ENCODE measurements around the gene CHCT1. TPM values are rescaled to one million over a fixed set of nuclear protein-coding genes. Genes with fewer than 3 reads are reported as not detected.
A peak's percentile ranks its signal among the peaks of the same experiment; 100 is the strongest.

The CHCT1 gene
- polyA plus RNA-seq, 1 donor (not counting 4 experiments of a cell fraction or from before 2014, with no cell fraction given): not detected

DNA sequence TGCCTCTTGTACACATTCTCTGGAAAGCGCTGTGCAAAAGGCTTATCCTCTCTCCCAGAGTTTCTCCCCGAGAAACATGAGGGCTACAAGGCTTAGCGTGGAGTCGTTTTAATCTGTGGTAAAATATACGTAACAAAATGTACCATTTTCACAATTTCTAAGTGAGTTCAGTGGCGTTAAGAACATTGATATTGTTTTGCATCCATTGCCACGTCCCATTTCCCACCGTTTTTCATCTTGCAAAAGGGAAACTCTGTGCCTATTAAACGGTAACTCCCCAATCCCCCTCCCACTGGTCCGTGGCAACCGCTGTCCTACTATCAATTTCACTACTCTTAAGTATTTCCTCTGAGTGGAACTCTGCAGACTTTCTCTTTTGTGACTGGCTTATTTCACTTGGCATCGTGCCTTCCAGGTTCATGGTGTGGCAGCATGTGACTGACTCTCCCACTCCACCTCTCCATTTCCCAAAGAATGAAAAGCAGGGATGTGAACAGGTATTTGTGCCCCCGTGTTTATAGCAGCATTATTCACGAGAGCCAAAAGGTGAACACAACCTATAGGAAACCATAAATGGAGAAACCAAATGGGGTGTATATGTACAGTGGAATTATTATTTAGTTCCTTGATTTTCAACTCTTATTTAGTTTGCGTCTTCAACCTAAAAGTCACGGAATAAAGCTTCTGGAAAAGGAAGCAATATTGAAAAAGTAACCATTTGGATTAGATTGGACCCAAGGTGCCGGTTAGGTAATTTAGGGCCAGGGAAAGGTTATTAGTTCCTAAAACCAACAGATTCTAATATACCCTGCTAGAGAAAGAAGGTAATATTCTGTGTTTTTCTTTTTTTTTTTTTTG is 29.2 kb upstream of the CHCT1 start:
- Histone ChIP-seq H4K20me1 (ENCODE audit: control insufficient read depth, extremely low read depth, insufficient read depth, low read length) (no peaks in the 10 kb centered on the region), H3K9ac (ENCODE audit: control insufficient read depth, extremely low read depth, insufficient read depth, low read length) (peak overlapping the region; percentile 99), H3K9me1 (ENCODE audit: control insufficient read depth, extremely low read depth, insufficient read depth, low read length) (no peaks in the 10 kb centered on the region), H3K4me1 (ENCODE audit: control insufficient read depth, extremely low read depth, insufficient read depth, low read length) (peaks cover 21% of the 10 kb centered on the region), H3K4me3 (ENCODE audit: control insufficient read depth in 2 of 3, extremely low read depth in 1 of 3, insufficient read depth in 2 of 3, low read depth in 1 of 3, low read length in 3 of 3) (peak overlapping the region; percentile 92 to 97 (median 94)), H2AFZ (ENCODE audit: control insufficient read depth, low read length) (peak overlapping the region; percentile 97), H3K4me2 (ENCODE audit: control insufficient read depth, extremely low read depth, insufficient read depth, low read depth, low read length) (peak overlapping the region; percentile 77), H3K36me3 (ENCODE audit: control insufficient read depth in 2 of 2, extremely low read depth in 1 of 2, insufficient read depth in 2 of 2, low read length in 2 of 2) (no peaks in the 10 kb centered on the region), H3K9me3 (ENCODE audit: control insufficient read depth, low read depth, low read length) (no peaks in the 10 kb centered on the region), H3K27me3 (ENCODE audit: control insufficient read depth, extremely low read depth, insufficient read depth, low read length) (no peaks in the 10 kb centered on the region), H3K27ac (ENCODE audit: control insufficient read depth, insufficient read depth, low read length) (peak overlapping the region; percentile 91), H3K79me2 (ENCODE audit: control insufficient read depth, insufficient read depth, low read length) (peaks cover 33% of the 10 kb centered on the region)
- DNase-seq (ENCODE audit: low read depth, low spot score) (no peak), FAIRE-seq (peak; percentile 43)
- dilution Hi-C loops (cut with MboI; ENCODE audit: extremely low pct_ligation_motif_present, low sequenced_read_pairs): no loop called here
- TF ChIP-seq EZH2 (IDR thresholded peaks at IDR 0.05; ENCODE audit: low read length): no peak

DNA sequence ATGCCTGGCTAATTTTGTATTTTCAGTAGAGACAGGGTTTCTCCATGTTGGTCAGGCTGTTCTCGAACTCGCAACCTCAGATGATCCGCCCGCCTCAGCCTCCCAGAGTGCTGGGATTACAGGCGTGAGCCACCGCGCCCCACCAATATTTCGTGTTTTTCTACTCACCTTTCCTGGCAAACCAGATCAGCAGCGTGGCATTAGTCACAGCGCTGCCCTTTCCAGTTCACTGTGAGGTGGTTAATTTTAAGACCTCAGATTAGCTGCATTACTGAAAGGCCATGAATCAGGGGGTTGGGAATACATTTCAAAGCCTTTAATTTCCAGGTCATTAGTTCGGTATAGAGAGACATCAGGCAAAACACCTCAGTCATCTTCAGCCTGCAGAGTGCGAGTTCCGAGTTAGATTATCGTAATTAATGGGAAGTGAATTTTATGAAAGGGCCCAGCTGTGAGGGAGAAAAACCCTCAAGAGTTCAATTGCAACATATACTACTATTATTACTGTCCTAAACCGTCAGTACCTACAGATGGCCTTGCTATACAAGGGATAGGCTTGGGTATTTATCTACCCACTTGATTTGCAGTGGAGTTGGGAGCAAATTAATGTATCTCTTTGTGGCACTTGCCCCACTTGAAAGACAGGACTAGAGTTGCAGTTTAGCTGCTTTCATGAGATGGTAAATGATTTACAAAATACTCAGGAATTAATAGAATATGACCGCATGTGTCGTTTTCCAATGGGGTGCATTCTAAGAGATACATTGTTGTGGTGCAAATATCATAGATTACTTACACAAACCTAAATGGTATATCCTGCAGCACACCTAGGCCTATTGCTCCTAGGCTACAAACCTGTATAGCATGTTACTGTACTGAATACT is 28.2 kb upstream of the CHCT1 start:
- H3K79me2 ChIP-seq (ENCODE audit: control insufficient read depth, insufficient read depth, low read length): peaks cover 22% of the 10 kb centered on the region
- no peaks in the 10 kb centered on the region for H4K20me1 ChIP-seq (ENCODE audit: control insufficient read depth, extremely low read depth, insufficient read depth, low read length)
- no peaks in the 10 kb centered on the region for H3K27me3 ChIP-seq (ENCODE audit: control insufficient read depth, extremely low read depth, insufficient read depth, low read length)
- no peaks in the 10 kb centered on the region for H3K9me1 ChIP-seq (ENCODE audit: control insufficient read depth, extremely low read depth, insufficient read depth, low read length)
- dilution Hi-C loops (cut with MboI; ENCODE audit: extremely low pct_ligation_motif_present, low sequenced_read_pairs): no loop called here
- no peak overlapping the region for H3K4me3 ChIP-seq (ENCODE audit: control insufficient read depth in 2 of 3, extremely low read depth in 1 of 3, insufficient read depth in 2 of 3, low read depth in 1 of 3, low read length in 3 of 3)
- no peak overlapping the region for H3K9ac ChIP-seq (ENCODE audit: control insufficient read depth, extremely low read depth, insufficient read depth, low read length)
- no peaks in the 10 kb centered on the region for H3K36me3 ChIP-seq (ENCODE audit: control insufficient read depth in 2 of 2, extremely low read depth in 1 of 2, insufficient read depth in 2 of 2, low read length in 2 of 2)
- H3K4me1 ChIP-seq (ENCODE audit: control insufficient read depth, extremely low read depth, insufficient read depth, low read length): peaks cover 15% of the 10 kb centered on the region
- H3K27ac ChIP-seq (ENCODE audit: control insufficient read depth, insufficient read depth, low read length): no peak overlapping the region
- H2AFZ ChIP-seq (ENCODE audit: control insufficient read depth, low read length): no peak overlapping the region
- TF ChIP-seq, protein P1, sequence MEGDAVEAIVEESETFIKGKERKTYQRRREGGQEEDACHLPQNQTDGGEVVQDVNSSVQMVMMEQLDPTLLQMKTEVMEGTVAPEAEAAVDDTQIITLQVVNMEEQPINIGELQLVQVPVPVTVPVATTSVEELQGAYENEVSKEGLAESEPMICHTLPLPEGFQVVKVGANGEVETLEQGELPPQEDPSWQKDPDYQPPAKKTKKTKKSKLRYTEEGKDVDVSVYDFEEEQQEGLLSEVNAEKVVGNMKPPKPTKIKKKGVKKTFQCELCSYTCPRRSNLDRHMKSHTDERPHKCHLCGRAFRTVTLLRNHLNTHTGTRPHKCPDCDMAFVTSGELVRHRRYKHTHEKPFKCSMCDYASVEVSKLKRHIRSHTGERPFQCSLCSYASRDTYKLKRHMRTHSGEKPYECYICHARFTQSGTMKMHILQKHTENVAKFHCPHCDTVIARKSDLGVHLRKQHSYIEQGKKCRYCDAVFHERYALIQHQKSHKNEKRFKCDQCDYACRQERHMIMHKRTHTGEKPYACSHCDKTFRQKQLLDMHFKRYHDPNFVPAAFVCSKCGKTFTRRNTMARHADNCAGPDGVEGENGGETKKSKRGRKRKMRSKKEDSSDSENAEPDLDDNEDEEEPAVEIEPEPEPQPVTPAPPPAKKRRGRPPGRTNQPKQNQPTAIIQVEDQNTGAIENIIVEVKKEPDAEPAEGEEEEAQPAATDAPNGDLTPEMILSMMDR (optimal IDR thresholded peaks at IDR 0.05 in 1 of 3, IDR thresholded peaks at IDR 0.05 in 1 of 3, conservative IDR thresholded peaks at IDR 0.05 in 1 of 3; ENCODE audit: extremely low read depth in 1 of 3, insufficient read depth in 2 of 3, low read length in 3 of 3): no peak
- no peak for TF ChIP-seq EZH2 (IDR thresholded peaks at IDR 0.05; ENCODE audit: low read length)
- H3K4me2 ChIP-seq (ENCODE audit: control insufficient read depth, extremely low read depth, insufficient read depth, low read depth, low read length): no peak overlapping the region
- DNase-seq (ENCODE audit: low read depth, low spot score) (no peak), FAIRE-seq (no peak)
- H3K9me3 ChIP-seq (ENCODE audit: control insufficient read depth, low read depth, low read length): no peaks in the 10 kb centered on the region

All from keratinocyte (primary cell).